Liver (tissue), 10 donors: ENCODE data around the gene UAP1. TPM values are rescaled to one million over a fixed set of nuclear protein-coding genes. Genes with fewer than 3 reads are reported as not detected.

Experiments used
- DNase-seq: peaks from one replicate; pipeline ENCODE4 v3.0.0-alpha.2; 2017; ENCODE audit warnings: low spot score
- H3K27ac ChIP-seq, 2 donors: one replicate each; pipeline ENCODE4 v1.7.0; 2013; ENCODE audit warnings: inconsistent platforms in 2 of 2, low read length in 2 of 2, control low read depth in 1 of 2, low read depth in 1 of 2, mild to moderate bottlenecking in 1 of 2
- H3K27me3 ChIP-seq, 4 donors: one replicate each; pipeline versions ENCODE4 v1.6.1 to v1.7.0; 2013; ENCODE audit warnings: low read length in 3 of 4, inconsistent platforms in 1 of 4, mild to moderate bottlenecking in 1 of 4, moderate library complexity in 1 of 4; ENCODE audit not compliant: control insufficient read depth in 4 of 4, insufficient read depth in 4 of 4
- H3K36me3 ChIP-seq, 4 donors: one replicate each; pipeline versions ENCODE4 v1.6.1 to v1.7.0; 2013; ENCODE audit warnings: low read length in 3 of 4, mild to moderate bottlenecking in 3 of 4, low read depth in 1 of 4, moderate library complexity in 1 of 4; ENCODE audit not compliant: control insufficient read depth in 4 of 4, insufficient read depth in 3 of 4
- H3K4me1 ChIP-seq, 4 donors: one replicate each; pipeline versions ENCODE4 v1.6.1 to v1.7.0; 2013; ENCODE audit warnings: low read length in 3 of 4, mild to moderate bottlenecking in 3 of 4, moderate library complexity in 1 of 4; ENCODE audit not compliant: control insufficient read depth in 4 of 4, insufficient read depth in 4 of 4
- H3K4me3 ChIP-seq, 3 donors: one replicate each; pipeline versions ENCODE4 v1.6.1 to v1.7.0; 2013; ENCODE audit warnings: low read length in 3 of 3, control low read depth in 1 of 3, low read depth in 1 of 3, mild to moderate bottlenecking in 1 of 3
- H3K9ac ChIP-seq, 2 donors: one replicate each; pipeline ENCODE4 v1.7.0; 2013; ENCODE audit warnings: low read length in 2 of 2, mild to moderate bottlenecking in 2 of 2, moderate library complexity in 2 of 2, control low read depth in 1 of 2, low read depth in 1 of 2
- H3K9me3 ChIP-seq, 4 donors: one replicate each; pipeline versions ENCODE4 v1.6.1 to v1.7.0; 2013; ENCODE audit warnings: low read length in 3 of 4; ENCODE audit not compliant: control insufficient read depth in 4 of 4
- FOXA1 ChIP-seq: IDR thresholded peaks from 2 replicates; pipeline ENCODE4 v1.6.1; 2016; ENCODE audit warnings: antibody characterized with exemption
- FOXA2 ChIP-seq: IDR thresholded peaks from 2 replicates; pipeline ENCODE4 v1.6.1; 2016; ENCODE audit warnings: antibody characterized with exemption
- HNF4G ChIP-seq: IDR thresholded peaks from 2 replicates; pipeline ENCODE4 v1.6.1; 2016; ENCODE audit warnings: antibody characterized with exemption
- JUND ChIP-seq, 2 donors: IDR thresholded peaks; 2 replicates each; pipeline ENCODE4 v1.6.1; 2016; ENCODE audit warnings: antibody characterized with exemption in 2 of 2
- NR2F2 ChIP-seq: IDR thresholded peaks from 2 replicates; pipeline ENCODE4 v1.6.1; 2016; ENCODE audit warnings: antibody characterized with exemption
- RXRA ChIP-seq, 2 donors: IDR thresholded peaks; 2 replicates each; pipeline ENCODE4 v1.6.1; 2017 to 2018; ENCODE audit warnings: antibody characterized with exemption in 2 of 2, mild to moderate bottlenecking in 1 of 2
- YY1 ChIP-seq: IDR thresholded peaks from 2 replicates; pipeline ENCODE4 v1.6.1; 2016; ENCODE audit warnings: antibody characterized with exemption, mild to moderate bottlenecking
- WGBS: extraction: QIAGEN DNeasy Blood & Tissue Kit; methylation state at CpG from one replicate; pipeline ENCODE4 v1.1.7; 2013; 5-methylcytosine and 5-hydroxymethylcytosine counted together
- polyA plus RNA-seq, 2 donors: library from polyadenylated mRNA; stranded (reverse) in 1 of 2; unstranded in 1 of 2; fragments of 200-250 nt in 1 of 2; fragments of >200 nt in 1 of 2; fragmentation: Nextera tagmentation in 1 of 2; extraction: Ambion mirVana in 1 of 2; gene quantifications; one replicate each; pipeline versions ENCODE4 v1.2.1 to v1.2.3, GENCODE V29; 2013 to 2015
- small RNA-seq: library from RNA; depleted of rRNA; stranded (forward); fragments of <200 nt; gene quantifications from one replicate; pipeline ENCODE3, GENCODE V24; 2014
- total RNA-seq, 2 donors: library from RNA; depleted of rRNA; stranded (reverse); fragments of >200 nt; gene quantifications; one replicate each; pipeline ENCODE4 v1.2.3, GENCODE V29; 2014
- TF ChIP-seq, protein P1 (sequence below): IDR thresholded peaks from 2 replicates; pipeline ENCODE4 v1.6.1; 2016; ENCODE audit warnings: antibody characterized with exemption
- TF ChIP-seq, protein P2 (sequence below): IDR thresholded peaks from 2 replicates; pipeline ENCODE4 v1.6.1; 2016; ENCODE audit warnings: antibody characterized with exemption, mild to moderate bottlenecking
- donor health status: healthy.
- donor health status: healthy.
- donor health status: healthy.
- donor health status: healthy.
- donor health status: healthy.

Gene UAP1
- total and polyA plus RNA-seq, 4 donors, result 28.9 to 120 (median 51.7) TPM

DNA sequence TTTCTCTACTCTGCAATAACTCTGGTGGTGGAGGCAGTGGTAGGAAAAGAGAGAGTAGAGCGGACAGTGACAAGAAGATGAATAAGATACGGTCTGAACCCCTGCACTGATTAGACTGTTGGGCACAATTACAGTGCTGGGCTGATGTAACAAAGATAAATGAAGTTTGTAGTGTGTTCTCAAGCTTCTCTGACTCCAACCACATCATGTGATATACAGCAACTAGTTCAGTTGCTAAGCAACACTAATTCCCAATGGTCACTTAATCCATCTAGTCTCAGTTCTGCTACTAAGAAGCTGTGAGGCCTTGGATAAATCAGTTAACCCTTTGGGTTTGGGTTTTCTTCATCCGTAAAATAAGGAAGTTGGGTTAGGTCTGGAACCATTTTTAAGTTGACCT, 88.1 kb downstream of the UAP1 start:
- Histone ChIP-seq H3K27ac (no peak overlapping the region), H3K36me3 (peaks cover 0 to 2% (median 0%) of the 10 kb centered on the region in 4 donors), H3K4me3 (no peak overlapping the region), H3K9me3 (no peaks in the 10 kb centered on the region), H3K4me1 (no peaks in the 10 kb centered on the region), H3K27me3 (no peaks in the 10 kb centered on the region), H3K9ac (no peak overlapping the region)
- no peak for DNase-seq
- WGBS, result 92% methylated on average over 3 of the region's 3 CpGs
- TF ChIP-seq NR2F2, result no peak
- no peak for TF ChIP-seq RXRA (IDR thresholded peaks at IDR 0.05)
- no peak for TF ChIP-seq FOXA1
- TF ChIP-seq JUND (IDR thresholded peaks at IDR 0.05), result no peak
- no peak for TF ChIP-seq HNF4G
- no peak for TF ChIP-seq YY1
- TF ChIP-seq FOXA2, result no peak
- TF ChIP-seq, protein P1, sequence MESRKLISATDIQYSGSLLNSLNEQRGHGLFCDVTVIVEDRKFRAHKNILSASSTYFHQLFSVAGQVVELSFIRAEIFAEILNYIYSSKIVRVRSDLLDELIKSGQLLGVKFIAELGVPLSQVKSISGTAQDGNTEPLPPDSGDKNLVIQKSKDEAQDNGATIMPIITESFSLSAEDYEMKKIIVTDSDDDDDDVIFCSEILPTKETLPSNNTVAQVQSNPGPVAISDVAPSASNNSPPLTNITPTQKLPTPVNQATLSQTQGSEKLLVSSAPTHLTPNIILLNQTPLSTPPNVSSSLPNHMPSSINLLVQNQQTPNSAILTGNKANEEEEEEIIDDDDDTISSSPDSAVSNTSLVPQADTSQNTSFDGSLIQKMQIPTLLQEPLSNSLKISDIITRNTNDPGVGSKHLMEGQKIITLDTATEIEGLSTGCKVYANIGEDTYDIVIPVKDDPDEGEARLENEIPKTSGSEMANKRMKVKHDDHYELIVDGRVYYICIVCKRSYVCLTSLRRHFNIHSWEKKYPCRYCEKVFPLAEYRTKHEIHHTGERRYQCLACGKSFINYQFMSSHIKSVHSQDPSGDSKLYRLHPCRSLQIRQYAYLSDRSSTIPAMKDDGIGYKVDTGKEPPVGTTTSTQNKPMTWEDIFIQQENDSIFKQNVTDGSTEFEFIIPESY, result no peak
- TF ChIP-seq, protein P2, sequence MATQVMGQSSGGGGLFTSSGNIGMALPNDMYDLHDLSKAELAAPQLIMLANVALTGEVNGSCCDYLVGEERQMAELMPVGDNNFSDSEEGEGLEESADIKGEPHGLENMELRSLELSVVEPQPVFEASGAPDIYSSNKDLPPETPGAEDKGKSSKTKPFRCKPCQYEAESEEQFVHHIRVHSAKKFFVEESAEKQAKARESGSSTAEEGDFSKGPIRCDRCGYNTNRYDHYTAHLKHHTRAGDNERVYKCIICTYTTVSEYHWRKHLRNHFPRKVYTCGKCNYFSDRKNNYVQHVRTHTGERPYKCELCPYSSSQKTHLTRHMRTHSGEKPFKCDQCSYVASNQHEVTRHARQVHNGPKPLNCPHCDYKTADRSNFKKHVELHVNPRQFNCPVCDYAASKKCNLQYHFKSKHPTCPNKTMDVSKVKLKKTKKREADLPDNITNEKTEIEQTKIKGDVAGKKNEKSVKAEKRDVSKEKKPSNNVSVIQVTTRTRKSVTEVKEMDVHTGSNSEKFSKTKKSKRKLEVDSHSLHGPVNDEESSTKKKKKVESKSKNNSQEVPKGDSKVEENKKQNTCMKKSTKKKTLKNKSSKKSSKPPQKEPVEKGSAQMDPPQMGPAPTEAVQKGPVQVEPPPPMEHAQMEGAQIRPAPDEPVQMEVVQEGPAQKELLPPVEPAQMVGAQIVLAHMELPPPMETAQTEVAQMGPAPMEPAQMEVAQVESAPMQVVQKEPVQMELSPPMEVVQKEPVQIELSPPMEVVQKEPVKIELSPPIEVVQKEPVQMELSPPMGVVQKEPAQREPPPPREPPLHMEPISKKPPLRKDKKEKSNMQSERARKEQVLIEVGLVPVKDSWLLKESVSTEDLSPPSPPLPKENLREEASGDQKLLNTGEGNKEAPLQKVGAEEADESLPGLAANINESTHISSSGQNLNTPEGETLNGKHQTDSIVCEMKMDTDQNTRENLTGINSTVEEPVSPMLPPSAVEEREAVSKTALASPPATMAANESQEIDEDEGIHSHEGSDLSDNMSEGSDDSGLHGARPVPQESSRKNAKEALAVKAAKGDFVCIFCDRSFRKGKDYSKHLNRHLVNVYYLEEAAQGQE, result no peak

Small RNA genes within 50 kb of the gene (small RNA-seq; reads per million reads assigned to genes)
- not detected for gene UQCRBP2

Other genes with a start within 250 kb of the UAP1 start
- not detected for gene SPATA46, start 184.9 kb upstream of the UAP1 start, total RNA-seq
- gene SPATA46, start 184.9 kb upstream of the UAP1 start, polyA plus RNA-seq, result under 1 TPM; 0.06 to 0.17 TPM
- 10 to 100 TPM in 1 of 2 donors, 1 to 10 TPM in 1; 2.2 to 25.2 TPM for gene C1orf226, start 180.0 kb upstream of the UAP1 start, total RNA-seq
- 10 to 100 TPM in 1 of 2 donors, 1 to 10 TPM in 1; 4.8 to 16.9 TPM for gene C1orf226, start 180.0 kb upstream of the UAP1 start, polyA plus RNA-seq
- under 1 TPM; 0.33 to 0.84 TPM for gene SH2D1B, start 149.6 kb upstream of the UAP1 start, total RNA-seq
- gene SH2D1B, start 149.6 kb upstream of the UAP1 start, polyA plus RNA-seq, result under 1 TPM; 0.17 to 0.28 TPM
- 10 to 100 TPM; 53.4 to 64.3 TPM for gene UHMK1, start 63.9 kb upstream of the UAP1 start, total RNA-seq
- gene UHMK1, start 63.9 kb upstream of the UAP1 start, polyA plus RNA-seq, result 10 to 100 TPM; 15.8 to 20.4 TPM
- 1 to 10 TPM; 2.7 to 6.4 TPM for gene DDR2, start 70.7 kb downstream of the UAP1 start, total RNA-seq
- 1 to 10 TPM; 1.2 to 1.5 TPM for gene DDR2, start 70.7 kb downstream of the UAP1 start, polyA plus RNA-seq
- gene HSD17B7, start 229.0 kb downstream of the UAP1 start, total RNA-seq, result 100 to 1,000 TPM in 1 of 2 donors, 10 to 100 TPM in 1; 55.8 to 115 TPM
- gene HSD17B7, start 229.0 kb downstream of the UAP1 start, polyA plus RNA-seq, result 10 to 100 TPM; 22.9 to 31.1 TPM